Measurements from ENCODE around the gene FCAMR.

- TF ChIP-seq CTCF (IDR thresholded peaks at IDR 0.05; ENCODE audit: low read depth, low read length, missing input control), result no peak
- TF ChIP-seq TAF1 (conservative IDR thresholded peaks at IDR 0.05), result no peak
- TF ChIP-seq GABPA (IDR thresholded peaks at IDR 0.05 in 1 of 2, conservative IDR thresholded peaks at IDR 0.05 in 1 of 2), result no peak
- TF ChIP-seq JUND (IDR thresholded peaks at IDR 0.05), result no peak
- TF ChIP-seq SP1 (IDR thresholded peaks at IDR 0.05), result no peak
- no peak for TF ChIP-seq EGR1 (IDR thresholded peaks at IDR 0.05; ENCODE audit: low read depth in 2 of 2)
- no peak for TF ChIP-seq RXRA (IDR thresholded peaks at IDR 0.05)
- TF ChIP-seq YY1 (IDR thresholded peaks at IDR 0.05), result no peak
- TF ChIP-seq REST (IDR thresholded peaks at IDR 0.05), result no peak
- TF ChIP-seq ATF3 (IDR thresholded peaks at IDR 0.05), result no peak
Measured at GRCh38 chr1:207019661-207020060, 49.4 kb upstream of the FCAMR start.
